Naive thymus-derived CD8-positive, alpha-beta T cell (primary cell): ENCODE results near the gene ATG16L1. TPM values are rescaled to one million over a fixed set of nuclear protein-coding genes. Genes with fewer than 3 reads are reported as not detected.
A peak's percentile ranks its signal among the peaks of the same experiment; 100 is the strongest.

Experiments used
- ATAC-seq, 2 donors: fragments of 150-1000 bp; cut with Tn5 transposase in 1 of 2; sonication (Bioruptor Pico), chemical (Tn5 transposase) in 1 of 2; 1 replicate in 1 of 2; 2 replicates in 1 of 2; pipeline ENCODE4 v1.10.0; 2021; ENCODE audit warnings: mild to moderate bottlenecking in 2 of 2, moderate library complexity in 2 of 2
- POLR2A ChIA-PET: fragments of 350-600 bp; sonication (Branson Sonifier 250); formaldehyde crosslinking; loops from one replicate; lab custom pipeline; 2021; ENCODE audit warnings: antibody characterized with exemption; lab: Charles Lee
- DNase-seq, 10 donors: peaks; one replicate each; pipeline versions ENCODE4 v3.0.0 to v3.0.0-alpha.2; 2020 to 2022
- H3K27ac Mint-ChIP-seq, 10 donors: one replicate each; pipeline ENCODE4 v1.8.0; 2020 to 2022; ENCODE audit warnings: mild to moderate bottlenecking in 10 of 10, mixed read lengths in 10 of 10, moderate library complexity in 4 of 10, inconsistent platforms in 1 of 10
- H3K27me3 Mint-ChIP-seq, 5 donors: one replicate each; pipeline ENCODE4 v1.8.0; 2021 to 2022; ENCODE audit warnings: mixed read lengths in 5 of 5
- H3K36me3 Mint-ChIP-seq, 3 donors: one replicate each; pipeline ENCODE4 v1.8.0; 2020 to 2022; ENCODE audit warnings: mixed read lengths in 3 of 3, mild to moderate bottlenecking in 2 of 3, inconsistent platforms in 1 of 3
- H3K4me1 Mint-ChIP-seq, 4 donors: one replicate each; pipeline ENCODE4 v1.8.0; 2021 to 2022; ENCODE audit warnings: mixed read lengths in 4 of 4
- H3K4me3 Mint-ChIP-seq, 10 donors: one replicate each; pipeline ENCODE4 v1.8.0; 2020 to 2022; ENCODE audit warnings: mild to moderate bottlenecking in 10 of 10, mixed read lengths in 10 of 10, moderate library complexity in 6 of 10, inconsistent platforms in 1 of 10
- H3K9me3 Mint-ChIP-seq, 9 donors: one replicate each; pipeline ENCODE4 v1.8.0; 2020 to 2022; ENCODE audit warnings: mixed read lengths in 9 of 9, mild to moderate bottlenecking in 3 of 9, inconsistent platforms in 1 of 9, moderate library complexity in 1 of 9
- polyA plus RNA-seq, 3 donors: library from polyadenylated mRNA; unstranded; fragments of 300-500 nt; fragmentation: Illumina TruSeq; gene quantifications; one replicate each; pipeline ENCODE4 v1.2.3, GENCODE V29; 2021
- total RNA-seq, 8 experiments: library from RNA in 2 of 8; stranded (reverse) in 2 of 8; gene quantifications; one replicate each; pipeline ENCODE4 v1.2.3 and lab custom pipeline; 2021 to 2026

The ATG16L1 gene
- total and polyA plus RNA-seq, 5 experiments from 2014 or later, result 12.4 to 78.5 (median 19.3) TPM

DNA sequence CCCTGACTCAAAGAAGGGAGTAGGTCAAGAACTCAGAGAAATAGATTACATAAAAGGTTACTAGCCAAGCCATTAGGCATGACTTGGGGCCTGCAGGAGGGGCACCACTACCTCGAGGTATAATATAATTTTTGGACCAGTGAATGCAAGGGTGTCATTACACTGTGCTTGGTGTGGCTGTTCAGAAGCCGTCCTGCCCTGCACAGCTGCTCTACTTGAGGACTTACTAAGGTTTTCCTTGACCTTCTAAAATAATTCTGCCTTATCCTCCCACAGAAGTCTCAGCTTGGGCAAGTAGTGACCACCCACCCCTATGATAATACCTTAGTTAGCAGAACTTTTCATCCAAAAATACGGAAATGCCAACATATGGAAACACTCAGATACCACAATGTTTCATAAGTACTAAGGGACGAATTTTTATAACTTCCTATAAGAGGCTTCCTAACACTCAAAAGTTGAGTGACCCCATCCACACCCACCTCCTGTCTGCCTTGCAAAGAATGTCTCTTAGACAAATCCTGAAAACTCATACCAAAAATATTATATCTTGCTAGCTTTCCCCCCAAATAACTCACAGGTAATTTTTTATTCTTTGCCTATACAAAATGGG lies 17.7 kb upstream of the ATG16L1 start:
- Mint-ChIP-seq H3K4me1 (peaks cover 15 to 44% (median 26%) of the 10 kb centered on the region in 4 donors), H3K36me3 (peaks cover 0 to 2% (median 0%) of the 10 kb centered on the region in 3 donors), H3K4me3 (peak overlapping the region in 2 of 10 donors; percentile 10 to 34), H3K9me3 (no peaks in the 10 kb centered on the region), H3K27ac (peak overlapping the region in 5 of 10 donors; percentile 2 to 79 (median 17)), H3K27me3 (no peaks in the 10 kb centered on the region)
- ATAC-seq (no peak), DNase-seq (no peak)
- POLR2A ChIA-PET, result interaction anchor here (0.7 kb wide), 1 partner anchor 116 kb away, joined by 3 read pairs; no protein-coding TSS in a partner anchor

DNA sequence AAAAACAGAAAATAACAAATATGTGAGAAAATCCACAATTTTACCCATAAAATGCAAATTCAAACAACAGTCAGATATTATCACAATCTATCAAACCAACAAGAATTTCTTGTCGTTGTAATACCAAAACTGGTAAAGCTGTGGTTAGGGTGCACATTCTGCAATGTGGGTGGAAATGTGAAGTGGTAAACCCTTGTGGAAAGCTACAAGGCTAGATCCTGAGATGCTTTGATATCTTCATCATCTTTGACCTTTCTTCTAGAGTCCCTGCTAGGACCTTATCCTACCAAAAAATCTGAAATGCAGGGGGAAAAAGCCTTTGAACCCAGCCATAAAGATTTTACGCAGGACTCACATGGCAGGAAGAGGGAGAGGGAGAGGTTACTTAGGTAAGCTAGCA lies 17.2 kb upstream of the ATG16L1 start:
- no peaks in the 10 kb centered on the region for H3K9me3 Mint-ChIP-seq

DNA sequence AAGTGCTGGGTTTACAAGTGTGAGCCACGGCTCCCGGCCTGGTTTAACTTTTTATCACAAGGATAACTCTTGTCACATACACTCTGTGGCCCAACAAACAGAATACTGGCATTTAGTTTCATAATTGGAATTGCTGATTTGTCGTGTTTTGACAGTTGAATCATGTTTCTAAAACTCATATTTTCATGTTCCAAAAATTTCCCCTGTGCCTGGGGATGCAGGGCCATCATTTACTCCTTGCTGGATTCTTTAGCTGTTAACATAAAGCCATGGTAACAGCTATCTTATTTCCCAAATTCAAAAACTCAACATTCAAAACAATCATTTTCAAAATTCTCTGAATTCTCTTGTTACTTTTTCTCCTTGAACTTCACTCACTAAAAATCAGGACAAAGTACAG lies 16.5 kb upstream of the ATG16L1 start:
- Mint-ChIP-seq H3K36me3 (peaks cover 0 to 2% (median 0%) of the 10 kb centered on the region in 3 donors), H3K27me3 (no peaks in the 10 kb centered on the region), H3K27ac (no peak overlapping the region), H3K9me3 (no peaks in the 10 kb centered on the region), H3K4me3 (no peak overlapping the region), H3K4me1 (peaks cover 20 to 55% (median 39%) of the 10 kb centered on the region in 4 donors)
- POLR2A ChIA-PET, result interaction anchor here (0.7 kb wide), 1 partner anchor 108 kb away, joined by 3 read pairs; no protein-coding TSS in a partner anchor
- ATAC-seq, result no peak
- no peak for DNase-seq

More for the DNA sequence above, 17.2 kb upstream of the ATG16L1 start:
- H3K4me3 Mint-ChIP-seq, result peak overlapping the region in 2 of 10 donors; percentile 10 to 34
- POLR2A ChIA-PET, result no interaction called here
- H3K36me3 Mint-ChIP-seq, result peaks cover 0 to 2% (median 0%) of the 10 kb centered on the region in 3 donors
- DNase-seq (no peak), ATAC-seq (no peak)
- peaks cover 17 to 49% (median 32%) of the 10 kb centered on the region in 4 donors for H3K4me1 Mint-ChIP-seq
- H3K27ac Mint-ChIP-seq, result peak overlapping the region in 4 of 10 donors; percentile 14 to 79 (median 17)
- H3K27me3 Mint-ChIP-seq, result no peaks in the 10 kb centered on the region

DNA sequence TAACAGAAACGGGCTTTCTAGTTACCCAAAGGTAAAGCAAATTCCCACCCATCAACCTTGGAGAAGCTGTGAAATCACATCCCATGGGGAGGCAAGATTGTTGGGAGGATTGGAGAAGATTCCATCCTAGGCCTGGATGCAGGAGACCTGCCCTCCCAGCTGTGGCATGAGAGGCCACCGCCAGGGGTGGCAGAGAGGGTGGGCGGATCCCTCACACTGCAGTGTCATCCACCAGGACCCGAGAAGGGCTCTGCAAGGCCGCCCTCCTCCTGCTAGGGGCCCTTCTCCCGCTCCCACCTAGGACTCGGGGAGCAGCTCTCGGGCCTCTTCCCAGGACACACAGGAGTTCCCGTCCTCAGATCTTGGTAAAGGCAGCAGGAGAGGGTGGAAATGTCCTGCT lies 15.5 kb upstream of the ATG16L1 start:
- no peaks in the 10 kb centered on the region for H3K9me3 Mint-ChIP-seq

DNA sequence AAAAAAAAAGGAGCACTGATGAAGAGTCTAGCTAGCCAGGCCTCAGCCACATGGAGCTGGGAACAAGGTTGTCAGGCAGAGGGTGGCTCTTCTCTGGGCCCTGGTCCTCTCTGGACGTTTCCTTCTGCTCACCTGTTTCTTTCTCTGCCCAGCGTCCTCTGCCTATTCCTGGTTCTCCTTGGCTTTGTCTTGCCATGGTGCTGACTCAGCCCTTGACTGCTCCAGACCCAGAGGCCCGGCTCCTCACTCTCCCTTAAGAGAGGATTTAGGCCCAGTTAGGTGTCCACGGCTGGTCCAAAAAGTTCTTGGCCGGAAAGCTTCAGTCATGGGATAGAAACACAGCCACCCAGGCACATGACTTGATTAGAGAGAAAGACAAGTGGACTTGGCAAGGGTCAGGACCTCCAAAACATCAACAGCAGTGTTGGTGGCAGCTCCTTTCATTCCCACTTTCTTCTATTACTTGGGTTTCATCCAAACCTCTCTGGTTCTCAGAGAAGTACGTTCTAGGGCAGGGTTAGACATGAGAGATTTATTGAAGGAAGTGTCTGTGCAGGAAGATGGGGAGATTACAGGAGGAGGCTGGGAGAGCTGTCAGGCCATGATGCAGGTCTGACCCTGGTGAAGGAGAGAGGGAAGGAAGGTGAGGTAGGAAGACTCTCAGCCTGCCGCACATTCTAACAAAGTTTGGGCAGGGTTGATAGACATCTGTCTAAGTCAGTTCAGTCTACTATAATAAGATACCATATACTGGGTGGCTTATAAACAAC lies 14.5 kb upstream of the ATG16L1 start:
- Mint-ChIP-seq H3K27me3 (no peaks in the 10 kb centered on the region), H3K9me3 (no peaks in the 10 kb centered on the region), H3K4me3 (peak overlapping the region in 1 of 10 donors; percentile 42), H3K4me1 (peaks cover 29 to 66% (median 57%) of the 10 kb centered on the region in 4 donors), H3K27ac (peak overlapping the region in 6 of 10 donors; percentile 14 to 68 (median 46)), H3K36me3 (peaks cover 0 to 2% (median 0%) of the 10 kb centered on the region in 3 donors)
- POLR2A ChIA-PET, result interaction anchor here (0.6 to 1.6 kb wide), 3 partner anchors 13 to 153 kb away, joined by 3 to 5 read pairs (median 4); no protein-coding TSS in a partner anchor
- DNase-seq, result no peak
- no peak for ATAC-seq

More for the DNA sequence above, 15.5 kb upstream of the ATG16L1 start:
- Mint-ChIP-seq H3K36me3 (peaks cover 0 to 2% (median 0%) of the 10 kb centered on the region in 3 donors), H3K27ac (peak overlapping the region in 1 of 10 donors; percentile 35), H3K4me3 (no peak overlapping the region), H3K27me3 (no peaks in the 10 kb centered on the region), H3K4me1 (peaks cover 24 to 57% (median 48%) of the 10 kb centered on the region in 4 donors)
- ATAC-seq, result no peak
- POLR2A ChIA-PET, result interaction anchor here (0.6 kb wide), 1 partner anchor 35 kb away, joined by 3 read pairs; no protein-coding TSS in a partner anchor
- DNase-seq, result no peak

DNA sequence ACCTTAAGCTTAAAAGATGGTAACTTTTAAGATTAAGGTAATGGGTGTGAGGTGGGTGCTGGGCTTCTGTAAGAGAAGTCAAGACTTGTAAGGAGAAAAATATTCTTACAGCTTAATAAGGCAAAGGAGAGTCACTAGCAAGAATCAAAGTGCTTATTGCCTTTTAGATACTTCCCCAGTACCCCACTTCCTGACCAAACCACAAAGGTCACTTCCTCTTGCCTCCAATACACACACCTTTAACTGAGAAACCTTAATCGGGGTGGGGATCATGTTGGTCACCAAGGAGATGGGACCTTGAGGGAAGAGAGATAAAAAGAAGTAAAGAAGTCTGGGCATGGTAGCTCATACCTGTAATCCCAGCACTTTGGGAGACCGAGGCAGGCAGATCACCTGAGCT lies 10.6 kb upstream of the ATG16L1 start:
- POLR2A ChIA-PET, result interaction anchor here (1.0 to 2.7 kb wide), 5 partner anchors 9 to 410 kb away, joined by 3 to 12 read pairs (median 4); partner anchors contain the start of gene ATG16L1
- DNase-seq (peak in 3 of 10 donors; percentile 19 to 37 (median 30)), ATAC-seq (peak; percentile 72 to 76)
- peak overlapping the region; percentile 66 to 90 (median 84) for H3K27ac Mint-ChIP-seq
- H3K4me1 Mint-ChIP-seq, result peaks cover 28 to 75% (median 73%) of the 10 kb centered on the region in 4 donors
- H3K4me3 Mint-ChIP-seq, result peak overlapping the region; percentile 54 to 85 (median 75)
- no peaks in the 10 kb centered on the region for H3K27me3 Mint-ChIP-seq
- H3K36me3 Mint-ChIP-seq, result no peaks in the 10 kb centered on the region
- H3K9me3 Mint-ChIP-seq, result no peaks in the 10 kb centered on the region

DNA sequence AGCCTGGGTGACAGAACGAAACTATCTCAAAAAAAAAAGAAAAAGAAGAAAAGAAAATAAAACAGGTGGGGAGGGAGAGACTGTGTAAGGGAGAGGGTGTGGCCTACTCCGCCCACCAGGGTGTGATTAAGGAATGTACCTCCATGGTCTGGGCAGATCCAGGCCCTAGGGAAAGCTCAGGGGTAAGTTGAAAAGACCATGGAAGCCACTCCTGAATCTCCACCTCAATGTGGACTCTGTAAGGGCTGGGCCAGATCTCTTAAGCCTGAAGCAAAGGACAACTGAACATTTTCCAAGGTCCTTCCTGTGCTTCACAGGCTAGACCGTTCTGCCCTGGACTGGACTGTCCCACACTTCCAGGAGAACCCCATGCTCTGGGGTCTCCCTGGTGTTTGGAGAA lies 9.7 kb upstream of the ATG16L1 start:
- H3K36me3 Mint-ChIP-seq, result no peaks in the 10 kb centered on the region
- no peaks in the 10 kb centered on the region for H3K9me3 Mint-ChIP-seq
- no peaks in the 10 kb centered on the region for H3K27me3 Mint-ChIP-seq
- DNase-seq, result no peak
- POLR2A ChIA-PET, result interaction anchor here (1.5 to 2.7 kb wide), 2 partner anchors 8 to 44 kb away, joined by 4 to 12 read pairs; partner anchors contain the start of gene ATG16L1
- ATAC-seq, result peak in 1 of 2 donors; percentile 15
- H3K4me3 Mint-ChIP-seq, result peak overlapping the region in 4 of 10 donors; percentile 15 to 26 (median 22)
- peak overlapping the region in 9 of 10 donors; percentile 59 to 89 (median 75) for H3K27ac Mint-ChIP-seq
- H3K4me1 Mint-ChIP-seq, result peaks cover 27 to 80% (median 75%) of the 10 kb centered on the region in 4 donors

DNA sequence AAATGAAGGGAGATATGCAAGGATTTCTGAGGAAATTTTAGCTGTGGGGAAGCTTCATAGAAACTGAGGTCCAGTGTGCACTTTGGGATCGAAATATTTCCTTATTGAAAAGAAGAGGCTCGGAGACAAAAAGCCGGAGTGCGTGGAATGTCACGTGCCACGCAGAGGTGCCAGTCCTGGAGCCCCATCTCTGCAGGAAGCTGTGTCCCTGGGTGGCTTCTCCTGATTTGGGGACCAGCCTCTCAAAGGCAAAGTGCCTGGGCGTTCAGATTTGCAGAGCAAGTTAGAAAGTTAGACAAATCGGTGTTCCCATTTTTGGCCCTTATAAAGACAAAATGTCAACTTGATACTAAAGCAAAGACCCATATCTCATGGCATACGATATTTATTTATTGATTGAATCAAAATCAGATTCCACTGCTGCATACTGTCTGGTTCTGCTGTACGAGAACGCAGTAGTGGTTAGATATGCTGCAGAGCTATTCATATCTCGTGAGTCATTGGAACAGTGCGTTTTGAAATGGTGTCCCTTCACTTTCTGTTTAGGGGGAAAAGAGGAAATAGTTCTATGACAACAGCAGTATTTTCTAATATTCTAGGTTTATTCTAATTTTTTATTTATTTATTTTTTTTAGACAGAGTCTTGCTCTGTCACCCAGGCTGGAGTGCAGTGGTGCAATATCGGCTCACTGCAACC lies 9.1 kb upstream of the ATG16L1 start:
- Mint-ChIP-seq H3K27ac (peak overlapping the region; percentile 12 to 89 (median 70)), H3K9me3 (no peaks in the 10 kb centered on the region), H3K27me3 (no peaks in the 10 kb centered on the region), H3K4me1 (peaks cover 25 to 80% (median 75%) of the 10 kb centered on the region in 4 donors), H3K4me3 (peak overlapping the region in 1 of 10 donors; percentile 60), H3K36me3 (no peaks in the 10 kb centered on the region)
- POLR2A ChIA-PET, result interaction anchor here (1.0 to 2.7 kb wide), 2 partner anchors 8 to 179 kb away, joined by 3 to 12 read pairs; partner anchors contain the start of gene ATG16L1
- DNase-seq (no peak), ATAC-seq (peak in 1 of 2 donors; percentile 34)

DNA sequence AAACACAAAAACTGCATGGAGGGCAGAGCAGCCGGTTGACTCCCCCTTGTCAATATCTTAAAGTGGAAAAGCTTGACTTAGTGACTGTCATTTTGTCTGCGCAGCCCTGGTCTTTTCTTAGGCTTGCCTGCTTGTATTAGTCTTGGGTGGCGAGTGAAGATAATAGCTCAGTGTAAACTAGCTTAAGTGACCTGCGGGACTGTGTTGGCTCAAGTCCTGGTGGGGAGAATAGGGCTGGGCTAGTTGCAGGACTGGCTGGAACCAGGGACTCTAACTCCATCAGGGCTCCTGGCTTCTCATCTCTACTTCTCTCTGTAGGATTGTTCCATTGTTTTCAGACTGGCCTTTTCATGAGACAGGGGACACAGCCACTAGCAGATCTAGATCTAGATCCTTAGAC lies 8.1 kb upstream of the ATG16L1 start:
- Mint-ChIP-seq H3K27ac (peak overlapping the region in 8 of 10 donors; percentile 64 to 89 (median 75)), H3K36me3 (no peaks in the 10 kb centered on the region), H3K4me1 (peaks cover 25 to 77% (median 73%) of the 10 kb centered on the region in 4 donors), H3K9me3 (no peaks in the 10 kb centered on the region), H3K4me3 (no peak overlapping the region), H3K27me3 (no peaks in the 10 kb centered on the region)
- no peak for DNase-seq
- ATAC-seq, result no peak
- POLR2A ChIA-PET, result interaction anchor here (0.6 to 1.2 kb wide), 5 partner anchors 24 to 1266 kb away, joined by 3 read pairs; no protein-coding TSS in a partner anchor

DNA sequence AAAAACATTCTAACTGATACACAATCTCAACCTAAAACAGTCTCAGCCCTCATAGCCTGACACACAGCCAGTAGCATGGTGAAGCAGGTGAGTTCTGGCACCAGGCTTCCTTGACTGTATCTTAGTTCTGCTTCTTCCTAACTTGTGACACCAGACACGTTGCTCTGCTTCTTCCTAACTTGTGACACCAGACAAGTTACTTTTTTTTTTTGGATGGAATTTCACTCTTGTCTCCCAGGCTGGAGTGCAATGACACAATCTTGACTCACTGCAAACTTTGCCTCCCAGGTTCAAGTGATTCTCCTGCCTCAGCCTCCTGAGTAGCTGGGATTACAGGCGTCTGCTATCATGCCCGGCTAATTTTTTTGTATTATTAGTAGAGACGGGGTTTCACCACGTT lies 6.7 kb upstream of the ATG16L1 start:
- POLR2A ChIA-PET, result interaction anchor here (1.2 kb wide), 1 partner anchor 23 kb away, joined by 3 read pairs; no protein-coding TSS in a partner anchor
- peak overlapping the region in 1 of 10 donors; percentile 22 for H3K4me3 Mint-ChIP-seq

DNA sequence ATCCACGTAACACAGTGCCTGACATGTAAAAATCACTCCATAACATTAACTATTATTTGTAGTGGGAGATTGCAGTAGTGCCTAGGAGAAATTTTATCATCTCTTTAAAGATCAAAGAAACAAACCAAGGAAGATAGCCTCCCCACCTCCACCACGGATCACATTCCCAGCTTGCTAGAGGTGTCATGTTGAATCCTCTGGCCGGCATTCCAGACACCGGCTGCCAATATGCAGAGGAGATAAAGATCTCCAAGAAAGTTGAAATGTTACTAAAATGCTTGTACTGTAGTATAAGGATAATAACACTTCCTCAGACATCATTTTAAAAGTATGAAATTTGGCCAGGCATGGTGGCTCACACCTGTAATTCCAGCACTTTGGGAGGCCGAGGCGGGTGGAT lies 6.1 kb upstream of the ATG16L1 start:
- peak overlapping the region in 6 of 10 donors; percentile 23 to 88 (median 49) for H3K27ac Mint-ChIP-seq
- peaks cover 25 to 77% (median 71%) of the 10 kb centered on the region in 4 donors for H3K4me1 Mint-ChIP-seq
- H3K36me3 Mint-ChIP-seq, result no peaks in the 10 kb centered on the region
- no peak overlapping the region for H3K4me3 Mint-ChIP-seq
- ATAC-seq (no peak), DNase-seq (no peak)
- no peaks in the 10 kb centered on the region for H3K9me3 Mint-ChIP-seq
- H3K27me3 Mint-ChIP-seq, result no peaks in the 10 kb centered on the region
- POLR2A ChIA-PET, result no interaction called here

More for the DNA sequence above, 6.7 kb upstream of the ATG16L1 start:
- H3K36me3 Mint-ChIP-seq, result no peaks in the 10 kb centered on the region
- ATAC-seq (no peak), DNase-seq (no peak)
- peaks cover 25 to 75% (median 71%) of the 10 kb centered on the region in 4 donors for H3K4me1 Mint-ChIP-seq
- no peaks in the 10 kb centered on the region for H3K9me3 Mint-ChIP-seq
- H3K27ac Mint-ChIP-seq, result peak overlapping the region in 9 of 10 donors; percentile 45 to 91 (median 83)
- H3K27me3 Mint-ChIP-seq, result no peaks in the 10 kb centered on the region
